GM10248 (cell line): ENCODE measurements around the gene BCAN.

Source experiments
- CTCF ChIA-PET: fragments of 300-600 bp; sonication (Branson Sonifier 250); formaldehyde crosslinking; extraction: SDS; loops from one replicate; lab custom pipeline; 2021; ENCODE audit warnings: antibody characterized with exemption; lab: Yijun Ruan, JAX
- POLR2A ChIA-PET: fragments of 350-650 bp; sonication (Branson Sonifier 250); formaldehyde crosslinking; extraction: SDS; loops from one replicate; lab custom pipeline; 2020; ENCODE audit warnings: antibody characterized with exemption; lab: Yijun Ruan, JAX
- DNase-seq: peaks from one replicate; pipeline ENCODE4 v3.0.0; 2012; ENCODE audit errors: extremely low spot score
- TF ChIP-seq, protein P1 (sequence below): IDR thresholded peaks from 2 replicates; pipeline ENCODE4 v1.5.1; 2012; ENCODE audit warnings: mild to moderate bottlenecking, low read depth; ENCODE audit errors: extremely low read depth, missing control alignments, control extremely low read depth

Gene BCAN, protein sequence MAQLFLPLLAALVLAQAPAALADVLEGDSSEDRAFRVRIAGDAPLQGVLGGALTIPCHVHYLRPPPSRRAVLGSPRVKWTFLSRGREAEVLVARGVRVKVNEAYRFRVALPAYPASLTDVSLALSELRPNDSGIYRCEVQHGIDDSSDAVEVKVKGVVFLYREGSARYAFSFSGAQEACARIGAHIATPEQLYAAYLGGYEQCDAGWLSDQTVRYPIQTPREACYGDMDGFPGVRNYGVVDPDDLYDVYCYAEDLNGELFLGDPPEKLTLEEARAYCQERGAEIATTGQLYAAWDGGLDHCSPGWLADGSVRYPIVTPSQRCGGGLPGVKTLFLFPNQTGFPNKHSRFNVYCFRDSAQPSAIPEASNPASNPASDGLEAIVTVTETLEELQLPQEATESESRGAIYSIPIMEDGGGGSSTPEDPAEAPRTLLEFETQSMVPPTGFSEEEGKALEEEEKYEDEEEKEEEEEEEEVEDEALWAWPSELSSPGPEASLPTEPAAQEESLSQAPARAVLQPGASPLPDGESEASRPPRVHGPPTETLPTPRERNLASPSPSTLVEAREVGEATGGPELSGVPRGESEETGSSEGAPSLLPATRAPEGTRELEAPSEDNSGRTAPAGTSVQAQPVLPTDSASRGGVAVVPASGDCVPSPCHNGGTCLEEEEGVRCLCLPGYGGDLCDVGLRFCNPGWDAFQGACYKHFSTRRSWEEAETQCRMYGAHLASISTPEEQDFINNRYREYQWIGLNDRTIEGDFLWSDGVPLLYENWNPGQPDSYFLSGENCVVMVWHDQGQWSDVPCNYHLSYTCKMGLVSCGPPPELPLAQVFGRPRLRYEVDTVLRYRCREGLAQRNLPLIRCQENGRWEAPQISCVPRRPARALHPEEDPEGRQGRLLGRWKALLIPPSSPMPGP

DNA sequence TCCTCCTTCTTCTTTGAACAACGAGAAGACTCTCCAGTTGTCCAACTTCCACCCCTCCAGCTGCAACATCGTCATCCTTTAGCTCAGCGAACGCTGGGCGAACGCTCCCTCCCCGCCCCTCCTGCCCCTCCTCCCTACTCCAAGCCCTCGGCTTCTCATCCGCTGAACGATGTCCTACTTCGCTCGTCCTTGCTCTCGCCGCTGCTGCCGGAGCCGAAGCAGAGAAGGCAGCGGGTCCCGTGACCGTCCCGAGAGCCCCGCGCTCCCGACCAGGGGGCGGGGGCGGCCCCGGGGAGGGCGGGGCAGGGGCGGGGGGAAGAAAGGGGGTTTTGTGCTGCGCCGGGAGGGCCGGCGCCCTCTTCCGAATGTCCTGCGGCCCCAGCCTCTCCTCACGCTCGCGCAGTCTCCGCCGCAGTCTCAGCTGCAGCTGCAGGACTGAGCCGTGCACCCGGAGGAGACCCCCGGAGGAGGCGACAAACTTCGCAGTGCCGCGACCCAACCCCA lies at the start of gene BCAN:
BCAN (plus strand) TSS at position 357 of the 504 bp plus-strand sequence. CDS start 3,938 bp downstream, outside the sequence.
- POLR2A ChIA-PET: no interaction called here
- CTCF ChIA-PET: interaction anchor here (1.2 to 5.0 kb wide), 10 partner anchors 9 to 256 kb away, joined by 3 to 38 read pairs (median 10); no protein-coding TSS in a partner anchor
- TF ChIP-seq, protein P1, sequence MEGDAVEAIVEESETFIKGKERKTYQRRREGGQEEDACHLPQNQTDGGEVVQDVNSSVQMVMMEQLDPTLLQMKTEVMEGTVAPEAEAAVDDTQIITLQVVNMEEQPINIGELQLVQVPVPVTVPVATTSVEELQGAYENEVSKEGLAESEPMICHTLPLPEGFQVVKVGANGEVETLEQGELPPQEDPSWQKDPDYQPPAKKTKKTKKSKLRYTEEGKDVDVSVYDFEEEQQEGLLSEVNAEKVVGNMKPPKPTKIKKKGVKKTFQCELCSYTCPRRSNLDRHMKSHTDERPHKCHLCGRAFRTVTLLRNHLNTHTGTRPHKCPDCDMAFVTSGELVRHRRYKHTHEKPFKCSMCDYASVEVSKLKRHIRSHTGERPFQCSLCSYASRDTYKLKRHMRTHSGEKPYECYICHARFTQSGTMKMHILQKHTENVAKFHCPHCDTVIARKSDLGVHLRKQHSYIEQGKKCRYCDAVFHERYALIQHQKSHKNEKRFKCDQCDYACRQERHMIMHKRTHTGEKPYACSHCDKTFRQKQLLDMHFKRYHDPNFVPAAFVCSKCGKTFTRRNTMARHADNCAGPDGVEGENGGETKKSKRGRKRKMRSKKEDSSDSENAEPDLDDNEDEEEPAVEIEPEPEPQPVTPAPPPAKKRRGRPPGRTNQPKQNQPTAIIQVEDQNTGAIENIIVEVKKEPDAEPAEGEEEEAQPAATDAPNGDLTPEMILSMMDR: peak; percentile 8
- DNase-seq: peak; percentile 66

DNA sequence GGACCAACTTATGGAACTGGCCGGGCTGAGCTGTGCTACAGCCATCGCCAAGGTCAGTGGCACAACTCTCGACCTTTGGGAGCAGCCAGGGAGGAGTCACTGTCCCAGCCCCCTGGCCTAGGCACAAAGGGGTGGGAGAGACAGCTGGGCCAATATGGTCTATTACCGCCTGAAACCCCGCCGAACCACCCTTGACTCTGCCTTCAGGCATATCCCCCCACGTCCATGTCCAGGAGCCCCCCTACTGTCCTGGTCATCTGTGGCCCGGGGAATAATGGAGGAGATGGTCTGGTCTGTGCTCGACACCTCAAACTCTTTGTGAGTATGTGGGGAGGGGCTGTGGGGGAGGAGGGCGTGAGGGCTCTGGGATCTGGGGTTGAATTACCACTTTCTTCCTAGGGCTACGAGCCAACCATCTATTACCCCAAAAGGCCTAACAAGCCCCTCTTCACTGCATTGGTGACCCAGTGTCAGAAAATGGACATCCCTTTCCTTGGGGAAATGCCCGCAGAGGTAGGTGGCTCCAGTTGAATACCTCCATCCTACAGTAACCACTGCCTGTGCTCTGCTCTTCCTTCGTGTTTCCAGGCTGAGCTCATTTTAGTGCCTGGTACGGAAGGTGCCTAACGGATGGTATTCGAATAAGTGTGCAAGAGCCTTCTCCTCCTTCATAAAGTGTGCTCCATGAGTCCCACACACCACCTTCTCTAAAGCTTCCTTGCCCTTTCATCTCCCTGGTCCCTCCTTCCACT lies 49.6 kb upstream of the BCAN start:
- no peak for DNase-seq
- ChIA-PET POLR2A (interaction anchor here (1.0 kb wide), 1 partner anchor 32 kb away, joined by 3 read pairs; no protein-coding TSS in a partner anchor), CTCF (interaction anchor here (0.6 to 4.9 kb wide), 17 partner anchors 7 to 146 kb away, joined by 3 to 33 read pairs (median 6); partner anchors contain the start of genes GPATCH4 and TTC24)
- TF ChIP-seq, protein P1: no peak

DNA sequence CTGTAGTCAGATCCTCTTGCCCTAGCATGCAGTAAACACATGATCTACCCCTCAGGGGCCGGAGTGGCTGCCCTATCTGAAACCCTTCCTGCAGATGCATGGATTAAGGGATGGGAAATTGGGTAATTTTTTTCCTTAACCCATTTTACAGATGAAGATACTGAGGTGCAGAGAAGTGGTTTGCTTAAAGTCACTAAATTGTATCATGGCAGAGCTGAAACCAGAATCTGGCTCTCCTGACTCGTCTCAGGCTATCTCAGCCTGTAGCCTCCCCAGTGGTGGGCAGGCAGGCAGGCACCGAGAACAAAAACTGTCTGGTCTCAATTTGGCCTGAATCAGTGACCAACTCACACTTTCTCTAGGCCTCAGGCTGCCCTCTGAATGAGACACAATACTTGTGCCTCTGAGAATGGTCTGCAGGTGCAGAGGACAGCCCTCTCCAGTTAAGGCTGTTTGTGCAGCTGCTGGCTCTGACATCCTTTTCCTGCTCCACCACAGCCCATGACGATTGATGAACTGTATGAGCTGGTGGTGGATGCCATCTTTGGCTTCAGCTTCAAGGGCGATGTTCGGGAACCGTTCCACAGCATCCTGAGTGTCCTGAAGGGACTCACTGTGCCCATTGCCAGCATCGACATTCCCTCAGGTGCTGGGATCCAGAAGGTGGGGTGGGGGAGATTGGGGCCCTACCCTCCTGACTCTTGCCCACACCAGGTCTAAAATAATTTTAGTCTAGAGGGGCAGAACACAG lies 48.8 kb upstream of the BCAN start:
- DNase-seq: no peak
- TF ChIP-seq, protein P1: no peak
- POLR2A ChIA-PET: interaction anchor here (1.0 to 1.3 kb wide), 2 partner anchors 31 to 136 kb away, joined by 3 to 4 read pairs; no protein-coding TSS in a partner anchor
- CTCF ChIA-PET: interaction anchor here (0.8 to 4.9 kb wide), 15 partner anchors 8 to 147 kb away, joined by 3 to 33 read pairs (median 5); partner anchors contain the start of gene GPATCH4

DNA sequence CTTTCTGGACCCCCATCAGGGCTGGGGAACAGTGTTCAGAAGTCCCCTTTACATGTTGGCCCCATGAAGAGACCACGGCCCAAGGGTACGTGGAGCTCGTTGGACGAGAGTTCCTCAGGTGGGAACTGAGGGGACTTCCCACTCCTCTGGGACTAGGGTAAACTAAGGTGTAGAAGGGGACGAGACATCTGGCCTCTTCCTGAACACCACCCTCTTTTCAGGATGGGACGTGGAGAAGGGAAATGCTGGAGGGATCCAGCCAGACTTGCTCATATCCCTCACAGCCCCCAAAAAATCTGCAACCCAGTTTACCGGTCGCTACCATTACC lies 48.3 kb upstream of the BCAN start:
- ChIA-PET POLR2A (interaction anchor here (1.3 kb wide), 1 partner anchor 136 kb away, joined by 4 read pairs; no protein-coding TSS in a partner anchor), CTCF (interaction anchor here (0.8 to 4.9 kb wide), 13 partner anchors 8 to 147 kb away, joined by 3 to 33 read pairs (median 4); partner anchors contain the start of genes ISG20L2 and METTL25B)
- TF ChIP-seq, protein P1: no peak
- DNase-seq: no peak

DNA sequence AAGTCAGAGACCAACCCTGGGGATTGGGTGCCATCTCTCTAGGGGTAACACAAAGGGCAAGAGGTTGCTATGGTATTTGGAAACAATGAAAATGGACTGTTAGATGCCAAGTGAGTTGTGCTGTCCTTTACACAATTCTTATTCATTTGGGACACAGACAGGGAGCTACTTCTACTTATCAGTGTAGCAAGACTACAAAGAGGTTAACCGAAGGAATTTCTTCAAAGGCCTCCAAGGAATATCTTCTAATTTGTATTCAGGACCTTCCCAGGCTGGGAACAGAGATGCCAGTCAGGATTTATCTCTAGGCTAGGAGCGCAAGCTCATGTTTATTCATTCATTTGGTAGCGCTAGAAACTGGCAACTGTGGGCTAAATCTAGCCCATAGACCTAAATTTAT lies 47.7 kb upstream of the BCAN start:
- DNase-seq: no peak
- TF ChIP-seq, protein P1: no peak
- CTCF ChIA-PET: interaction anchor here (0.8 to 4.9 kb wide), 13 partner anchors 9 to 148 kb away, joined by 3 to 33 read pairs (median 4); partner anchors contain the start of genes ISG20L2 and METTL25B
- POLR2A ChIA-PET: interaction anchor here (1.3 kb wide), 1 partner anchor 137 kb away, joined by 4 read pairs; no protein-coding TSS in a partner anchor
